GM18511 (cell line): ENCODE results near the gene GID8.

Experiments used
- ATAC-seq: cut with Tn5 transposase; IDR thresholded peaks from one replicate; pipeline ENCODE4 v1.9.1; 2021; ENCODE audit warnings: mild to moderate bottlenecking, moderate library complexity; ENCODE audit not compliant: unreplicated experiment

Gene GID8

DNA sequence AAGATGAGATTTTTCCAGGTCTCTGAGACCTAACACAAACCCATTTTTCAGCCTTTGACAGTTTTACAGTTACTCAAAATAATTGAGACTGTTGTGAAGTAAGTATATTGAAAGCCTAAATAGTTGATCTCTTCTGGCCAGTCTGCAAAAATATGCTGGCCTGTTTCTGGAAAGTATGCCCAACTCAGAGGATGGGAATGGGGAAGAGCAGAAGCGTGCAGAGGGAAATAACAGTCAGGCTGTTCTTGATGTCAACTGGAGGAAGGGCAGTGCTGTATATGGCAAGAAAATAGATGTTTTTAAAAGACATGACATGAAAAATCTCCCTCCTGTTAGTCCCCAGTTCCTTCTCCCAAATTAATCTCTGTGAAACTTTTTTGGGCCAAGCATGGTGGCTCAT is 3.8 kb downstream of the GID8 start:
- no peak for ATAC-seq

GRCh38 chr20:62942456-62942855 is 4.5 kb downstream of the GID8 start:
- no peak for ATAC-seq

DNA sequence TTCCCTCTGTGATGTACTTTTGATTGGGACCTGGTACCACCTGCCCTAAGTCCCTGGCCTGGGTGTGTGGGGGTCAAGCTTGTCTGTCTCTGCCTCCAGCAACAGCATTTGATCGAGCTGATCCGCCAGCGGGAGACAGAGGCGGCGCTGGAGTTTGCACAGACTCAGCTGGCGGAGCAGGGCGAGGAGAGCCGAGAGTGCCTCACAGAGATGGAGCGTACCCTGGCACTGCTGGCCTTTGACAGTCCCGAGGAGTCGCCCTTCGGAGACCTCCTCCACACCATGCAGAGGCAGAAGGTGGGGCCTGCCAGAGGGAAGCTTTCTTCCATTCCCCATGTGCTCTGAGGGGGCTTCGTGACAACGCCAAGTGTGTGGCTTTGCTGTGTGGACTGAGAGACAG is 5.4 kb downstream of the GID8 start:
- no peak for ATAC-seq

DNA sequence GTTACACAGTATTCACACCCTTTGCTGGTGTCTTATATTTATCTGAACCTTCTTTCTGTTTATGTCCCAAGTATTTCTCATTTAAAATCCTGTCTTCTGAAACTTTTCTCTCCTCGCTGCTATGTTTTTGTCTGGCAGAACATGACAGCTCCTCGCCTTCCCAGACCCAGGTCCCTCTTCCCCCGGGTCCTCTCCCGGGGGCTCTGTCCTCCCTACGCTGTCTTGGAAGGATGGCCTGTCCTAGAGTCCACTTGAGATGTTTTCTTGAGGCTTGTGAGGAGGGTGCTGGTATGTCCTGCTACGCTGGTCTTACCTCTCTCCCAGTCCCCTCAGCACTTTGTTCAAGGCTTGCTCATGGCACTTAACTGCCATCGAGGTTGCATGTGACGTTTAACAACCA is 6.2 kb downstream of the GID8 start:
- ATAC-seq, result no peak

GRCh38 chr20:62944746-62945145 is 6.8 kb downstream of the GID8 start:
- ATAC-seq, result no peak

DNA sequence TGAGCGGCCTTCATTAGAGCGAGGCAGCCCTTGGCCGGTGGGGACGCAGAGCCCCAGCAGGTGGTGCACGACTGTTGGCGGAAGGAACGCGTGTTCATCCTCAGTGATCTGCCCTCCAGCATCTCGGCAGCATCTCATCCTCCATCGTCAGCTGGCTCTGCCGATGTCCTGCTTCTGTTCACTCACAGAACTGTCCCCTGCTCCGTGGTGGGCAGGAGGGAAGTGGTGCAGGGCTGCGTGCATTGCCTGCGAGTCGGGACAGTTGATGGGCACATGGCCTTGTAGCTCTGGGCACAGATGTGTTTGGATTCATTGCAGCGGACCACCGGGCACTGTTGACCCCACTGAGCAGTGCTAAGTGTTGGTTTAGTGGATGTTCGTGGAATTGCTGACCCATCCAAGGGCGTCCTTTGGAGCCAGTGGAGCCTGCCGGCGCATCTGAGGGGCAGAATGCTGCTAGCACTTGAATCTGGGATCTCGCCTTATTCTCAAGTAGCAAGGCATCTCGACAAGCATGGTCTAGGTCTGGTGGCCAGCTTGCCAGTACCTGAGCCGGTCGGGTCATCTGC is 7.9 kb downstream of the GID8 start:
- ATAC-seq, result no peak

- no peak for ATAC-seq
Measured at GRCh38 chr20:62946918-62947317, 9.0 kb downstream of the GID8 start.

GRCh38 chr20:62947532-62948300 is 9.8 kb downstream of the GID8 start:
- no peak for ATAC-seq

GRCh38 chr20:62949153-62949821 is 11.3 kb downstream of the GID8 start:
- no peak for ATAC-seq

DNA sequence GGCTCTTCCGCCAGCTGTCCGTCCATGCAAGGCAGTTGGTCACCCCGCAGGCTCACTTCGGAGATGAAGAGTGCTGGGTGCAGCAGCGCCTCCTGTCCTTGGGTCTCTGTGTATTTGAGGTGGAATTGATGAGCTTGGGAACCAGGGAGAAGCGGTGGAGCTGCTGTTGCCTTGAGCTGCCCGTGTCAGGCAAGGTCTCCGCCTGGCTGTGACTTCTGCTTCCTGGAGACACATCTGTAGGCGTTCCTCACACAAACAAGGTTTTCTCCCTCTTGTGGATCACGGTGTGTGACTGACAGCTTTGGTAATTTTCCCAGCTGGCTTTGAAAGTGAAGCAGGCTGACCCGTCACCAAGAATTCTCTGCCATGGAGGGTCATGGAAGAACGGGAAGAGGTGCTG is 12.0 kb downstream of the GID8 start:
- no peak for ATAC-seq

DNA sequence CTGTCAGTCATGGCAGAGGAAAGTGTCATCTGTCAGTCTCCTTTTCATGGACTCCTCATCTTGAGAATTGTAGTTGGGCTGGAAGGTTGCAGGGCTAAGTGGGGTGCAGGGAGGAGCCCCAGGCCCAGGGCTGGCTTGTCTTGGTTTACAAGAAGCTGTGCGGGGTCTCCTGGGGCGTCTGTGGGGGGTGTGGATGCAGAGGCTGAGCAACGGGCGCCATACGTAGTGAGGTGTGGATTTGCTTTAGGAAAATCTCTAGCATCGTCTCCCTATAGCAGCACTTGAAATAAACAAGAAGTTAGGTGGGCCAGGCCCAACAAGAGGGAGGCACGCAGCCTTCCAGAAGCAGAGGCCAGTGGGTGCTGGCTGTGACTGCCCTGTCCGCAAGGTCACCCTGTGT is 12.8 kb downstream of the GID8 start:
- no peak for ATAC-seq

- no peak for ATAC-seq
Measured at GRCh38 chr20:62951143-62951895, 13.4 kb downstream of the GID8 start.

DNA sequence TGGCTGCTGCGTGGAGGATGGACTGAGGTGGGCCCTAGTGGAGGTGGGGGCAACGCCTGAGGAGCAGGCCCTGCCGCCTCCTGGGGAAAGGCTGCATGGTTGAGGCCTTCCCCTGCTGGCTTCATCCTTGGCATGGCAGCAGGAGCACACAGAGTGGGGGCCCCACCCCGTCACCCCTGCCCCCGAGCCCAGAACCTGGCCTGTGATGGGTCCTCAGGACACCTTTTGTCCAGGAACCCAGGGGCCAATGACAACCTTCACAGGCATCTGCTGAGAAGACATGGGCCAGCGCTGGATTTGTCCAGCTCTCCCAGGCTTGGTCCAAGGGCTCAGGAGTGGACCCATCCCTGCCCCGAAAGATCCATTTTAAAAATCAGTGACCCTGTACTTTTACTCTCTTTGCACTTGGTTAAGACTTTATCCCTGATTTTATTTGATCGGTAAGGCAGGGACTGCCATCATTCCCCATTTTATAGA is 14.0 kb downstream of the GID8 start:
- no peak for ATAC-seq

DNA sequence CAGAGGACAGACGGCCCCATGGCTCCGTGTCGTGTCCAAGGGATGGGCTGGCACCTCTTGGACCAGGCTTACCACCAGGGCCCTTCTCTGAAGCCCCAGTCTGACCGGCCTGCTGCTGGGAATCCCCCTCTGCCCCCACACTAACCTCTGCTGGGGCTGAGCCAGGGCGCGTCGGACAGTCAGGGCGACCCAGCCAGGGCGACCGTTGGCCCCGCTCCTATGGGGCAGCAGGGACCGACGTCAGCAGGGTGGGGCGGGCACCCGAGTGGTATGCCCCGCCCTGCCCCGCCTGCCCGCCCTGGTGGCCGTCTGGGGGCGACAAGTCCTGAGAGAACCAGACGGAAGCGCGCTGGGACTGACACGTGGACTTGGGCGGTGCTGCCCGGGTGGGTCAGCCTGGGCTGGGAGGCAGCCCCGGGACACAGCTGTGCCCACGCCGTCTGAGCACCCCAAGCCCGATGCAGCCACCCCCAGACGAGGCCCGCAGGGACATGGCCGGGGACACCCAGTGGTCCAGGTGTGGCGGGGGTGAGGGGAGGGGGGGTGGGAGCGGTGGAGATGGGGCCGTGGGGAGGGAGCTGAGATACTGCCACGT is 14.5 kb downstream of the GID8 start, which contains the start of gene SLC17A9:
TSS of gene SLC17A9 (plus strand) at position 337 of the 595 bp plus-strand sequence. CDS start at position 459, 122 bp downstream.
- ATAC-seq, result peak; percentile 51

DNA sequence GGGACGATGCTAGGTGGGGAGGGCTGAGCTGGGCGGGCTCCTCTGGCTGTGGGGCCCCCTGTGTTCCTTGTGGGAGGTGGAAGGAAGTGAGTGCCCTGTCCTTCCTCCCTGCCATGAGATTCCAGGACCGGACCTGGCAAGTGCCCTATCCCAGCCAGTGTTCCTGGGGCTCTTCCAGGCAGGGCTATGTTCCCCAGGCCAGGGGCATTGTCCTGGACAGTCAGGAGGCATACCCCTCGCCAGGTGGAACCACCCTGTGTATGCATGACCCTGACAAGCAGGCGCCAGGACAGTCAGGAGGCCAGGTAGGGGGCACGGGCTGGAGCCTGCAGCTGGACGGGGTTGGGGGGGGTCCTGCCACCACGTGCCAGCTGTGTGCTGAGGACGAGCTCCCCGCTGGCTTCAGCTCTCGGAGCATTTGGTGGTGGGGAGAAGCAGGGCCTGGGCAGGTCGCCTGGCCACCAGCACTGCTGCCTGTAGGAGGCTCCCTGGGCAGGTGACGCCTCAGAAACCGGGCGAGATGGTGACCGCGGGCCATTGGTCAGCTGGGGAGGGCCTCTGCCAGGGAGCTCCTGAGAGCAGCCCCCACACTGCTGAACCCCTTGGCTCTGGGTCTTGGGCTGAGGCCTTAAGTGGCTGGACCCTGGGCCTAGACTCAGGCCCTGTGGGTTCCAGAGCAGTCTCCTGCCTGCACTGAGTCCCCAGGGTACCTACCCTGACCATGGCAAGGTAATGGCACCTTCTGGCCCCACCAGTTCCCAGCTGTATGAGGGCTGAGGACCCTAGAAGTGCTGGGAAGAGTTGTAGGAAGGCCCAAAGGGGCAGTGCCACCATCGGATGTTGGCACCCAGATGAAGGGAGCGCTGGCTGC is 15.3 kb downstream of the GID8 start:
- ATAC-seq, result no peak

DNA sequence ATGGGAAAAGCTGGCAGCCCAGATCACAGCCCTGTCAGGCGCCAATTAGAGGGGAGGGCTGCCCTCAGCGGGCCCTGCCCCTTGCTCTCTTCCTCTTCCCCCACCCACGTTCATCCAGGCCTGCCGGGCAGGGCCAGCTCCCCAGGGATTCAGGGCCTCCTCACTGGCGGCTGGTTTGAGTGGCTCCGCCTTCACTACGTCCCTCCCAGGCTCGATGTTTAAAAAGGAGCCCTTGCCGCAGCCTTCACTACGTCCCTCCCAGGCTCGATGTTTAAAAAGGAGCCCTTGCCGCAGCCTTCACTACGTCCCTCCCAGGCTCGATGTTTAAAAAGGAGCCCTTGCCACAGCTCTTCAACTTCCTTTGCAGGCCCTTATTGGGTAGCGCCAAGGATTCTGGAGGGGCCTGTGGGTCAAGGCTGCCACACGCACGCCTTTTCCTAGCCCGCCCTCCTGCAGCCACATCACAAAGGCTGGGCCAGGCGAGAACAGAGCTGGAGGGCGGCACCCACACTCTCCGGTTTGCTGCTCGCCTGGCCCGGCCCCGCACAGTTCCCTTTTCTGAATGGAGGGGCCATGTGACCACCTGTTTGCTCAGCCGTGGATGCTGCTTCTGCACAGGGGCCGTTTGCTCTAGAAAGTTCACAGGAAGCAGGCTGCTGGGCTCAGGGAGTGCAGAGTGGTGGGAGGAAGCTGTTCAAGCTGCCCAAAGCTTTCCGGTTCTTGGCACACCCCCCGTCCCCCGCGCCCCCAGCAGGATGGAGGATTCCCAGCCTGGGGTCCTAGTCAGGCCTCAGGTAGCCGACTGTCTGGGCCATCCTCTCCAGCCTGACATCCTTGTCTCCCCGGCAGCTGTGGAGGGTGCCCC is 16.1 kb downstream of the GID8 start:
- peak; percentile 85 for ATAC-seq

DNA sequence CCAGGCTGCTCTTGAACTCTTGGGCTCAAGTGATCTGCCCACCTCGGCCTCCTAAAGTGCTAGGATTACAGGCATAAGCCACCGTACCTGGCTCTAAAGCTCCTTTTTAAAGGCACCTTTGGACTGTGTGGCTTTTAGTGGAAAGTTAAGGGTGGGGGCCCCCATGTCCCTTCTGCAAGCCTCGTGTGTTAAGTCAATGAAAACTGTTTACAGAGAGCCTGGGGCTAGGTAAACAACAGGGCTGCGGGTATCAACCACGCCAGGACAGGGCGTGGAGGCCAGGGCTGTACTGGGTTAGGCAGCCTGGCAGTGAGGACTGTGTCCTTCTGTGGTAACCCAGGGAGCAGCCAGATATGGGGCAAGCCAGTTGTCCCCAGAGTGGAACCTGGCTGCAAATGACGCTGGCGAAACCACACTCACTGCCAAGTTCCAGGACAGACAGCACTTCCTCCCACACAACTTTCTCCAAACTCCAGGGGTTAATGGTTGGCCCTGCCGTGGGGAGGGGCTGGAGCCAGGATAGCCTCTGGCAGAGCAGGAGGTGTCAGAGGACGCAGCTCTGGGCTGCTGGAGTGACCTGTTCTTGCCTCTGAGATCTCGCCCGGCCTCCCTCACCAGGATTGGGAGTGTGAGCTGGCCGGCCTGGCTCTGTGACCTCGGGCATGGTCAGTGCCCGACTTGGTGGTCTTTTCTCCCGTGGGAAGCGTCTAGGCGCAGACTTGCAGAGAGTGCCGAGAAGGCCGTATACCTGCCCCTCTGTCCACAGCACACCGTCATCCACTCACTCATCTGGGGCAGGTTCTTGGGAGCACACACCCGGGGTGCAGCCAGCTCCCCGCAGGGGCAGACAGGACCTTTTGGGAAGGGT is 17.8 kb downstream of the GID8 start:
- no peak for ATAC-seq
